PFSK-1 (cell line): ENCODE results near the gene CLDN22.

Source experiments
- FOXP2 ChIP-seq: optimal IDR thresholded peaks from 2 replicates; pipeline ENCODE3; 2011; ENCODE audit warnings: borderline replicate concordance, control low read depth, inconsistent platforms; ENCODE audit not compliant: insufficient read depth; ENCODE audit errors: extremely low read length, extremely low read depth
- POLR2AphosphoS5 ChIP-seq: IDR thresholded peaks from 2 replicates; pipeline ENCODE4 v1.6.1; 2012; ENCODE audit warnings: low read depth, mild to moderate bottlenecking, control low read depth, low read length, moderate library complexity
- REST ChIP-seq, 2 experiments: IDR thresholded peaks; 2 replicates each; pipeline versions ENCODE4 v1.6.1 to v1.8.0; 2011 to 2012; ENCODE audit warnings: low read depth in 2 of 2, low read length in 2 of 2, control low read depth in 1 of 2, inconsistent platforms in 1 of 2, mild to moderate bottlenecking in 1 of 2, moderate library complexity in 1 of 2; ENCODE audit not compliant: insufficient read depth in 1 of 2
- SIN3A ChIP-seq: IDR thresholded peaks from 2 replicates; pipeline ENCODE4 v1.6.1; 2012; ENCODE audit warnings: mild to moderate bottlenecking, low read length, moderate library complexity, borderline replicate concordance; ENCODE audit not compliant: insufficient read depth
- TAF1 ChIP-seq: IDR thresholded peaks from 2 replicates; pipeline ENCODE4 v1.6.1; 2012; ENCODE audit warnings: low read length, control low read depth, borderline replicate concordance; ENCODE audit not compliant: insufficient read depth

Gene CLDN22

DNA sequence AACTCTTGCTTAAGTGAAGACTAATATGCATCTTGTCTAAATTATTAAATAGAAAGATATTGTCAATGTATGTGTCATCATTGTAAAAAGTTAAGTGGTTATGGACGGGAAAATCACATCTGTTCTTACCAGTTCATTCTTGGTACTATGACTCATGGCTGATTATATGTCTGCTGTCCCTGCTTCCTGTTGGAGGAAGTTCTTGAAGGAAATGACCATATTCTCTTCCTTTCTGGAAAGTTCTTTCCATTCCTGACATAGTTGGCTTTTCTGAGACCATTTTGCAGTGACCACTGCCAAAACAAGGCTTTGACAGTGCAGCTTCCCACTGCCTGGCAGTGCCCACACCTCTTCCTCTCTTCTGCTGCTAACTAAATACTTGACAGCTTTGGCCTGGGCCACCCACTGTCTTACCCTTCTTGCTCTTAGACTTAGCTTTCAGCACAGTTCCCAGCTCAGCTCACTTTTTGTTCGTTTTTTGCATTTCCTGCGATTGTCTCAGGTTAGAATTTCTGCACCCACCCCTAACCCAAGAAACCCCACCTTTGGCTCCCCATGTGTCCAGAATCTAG, 15.4 kb upstream of the CLDN22 start:
- no peak for TF ChIP-seq TAF1
- TF ChIP-seq SIN3A, result 0 out of 2 replicates have a peak, but pooled peaks have one; percentile 29
- no peak for TF ChIP-seq FOXP2
- TF ChIP-seq REST (IDR thresholded peaks at IDR 0.05; ENCODE audit: insufficient read depth in 1 of 2, low read depth in 2 of 2, low read length in 2 of 2), result peak in 1 of 2 experiments; percentile 42; a peak in 1 of 4 replicates
- TF ChIP-seq POLR2AphosphoS5, result no peak

DNA sequence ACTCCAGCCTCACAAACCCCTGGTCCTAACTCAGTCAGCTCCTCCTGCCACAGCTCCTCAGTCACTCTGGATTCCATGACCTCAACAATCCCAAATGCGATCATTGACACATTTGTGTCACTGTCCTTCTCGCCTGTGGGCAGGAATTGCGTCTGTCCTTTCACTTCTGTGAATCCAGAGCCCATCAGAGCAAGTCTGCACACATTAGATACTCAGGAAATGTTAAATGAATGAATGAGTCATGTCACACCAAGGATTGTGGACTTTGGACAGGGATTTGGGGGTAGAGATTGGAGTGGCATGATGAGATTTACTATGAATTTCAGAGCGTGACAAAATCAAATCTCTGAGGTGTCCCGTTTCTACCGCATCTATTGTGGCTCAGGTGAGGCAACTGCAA, 13.9 kb upstream of the CLDN22 start:
- TF ChIP-seq POLR2AphosphoS5 (no peak), REST (IDR thresholded peaks at IDR 0.05; ENCODE audit: insufficient read depth in 1 of 2, low read depth in 2 of 2, low read length in 2 of 2) (peak in 1 of 2 experiments; percentile 77; a peak in 1 of 4 replicates)

DNA sequence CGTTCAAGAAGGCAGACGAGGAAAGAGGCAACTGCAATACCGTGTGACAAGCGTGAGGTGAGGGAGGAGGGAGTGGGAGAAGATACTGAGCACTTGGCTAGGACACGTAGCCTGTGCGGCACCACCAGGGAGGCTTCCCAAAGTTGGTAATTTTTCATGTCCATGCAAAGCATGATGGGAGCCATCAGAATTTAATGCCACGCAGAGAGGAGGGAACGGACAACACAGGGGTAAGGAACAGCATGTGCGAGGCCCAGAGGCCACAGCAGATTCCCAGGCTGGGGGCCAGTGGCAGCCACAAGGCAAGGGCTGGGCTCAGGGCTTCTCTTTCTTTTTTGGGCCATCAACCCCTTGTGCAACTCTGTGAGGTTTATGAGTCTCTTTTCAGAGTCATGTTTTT, 13.1 kb upstream of the CLDN22 start:
- no peak for TF ChIP-seq SIN3A
- no peak for TF ChIP-seq TAF1
- TF ChIP-seq FOXP2, result no peak
- no peak for TF ChIP-seq POLR2AphosphoS5
- no peak for TF ChIP-seq REST (IDR thresholded peaks at IDR 0.05; ENCODE audit: insufficient read depth in 1 of 2, low read depth in 2 of 2, low read length in 2 of 2)

DNA sequence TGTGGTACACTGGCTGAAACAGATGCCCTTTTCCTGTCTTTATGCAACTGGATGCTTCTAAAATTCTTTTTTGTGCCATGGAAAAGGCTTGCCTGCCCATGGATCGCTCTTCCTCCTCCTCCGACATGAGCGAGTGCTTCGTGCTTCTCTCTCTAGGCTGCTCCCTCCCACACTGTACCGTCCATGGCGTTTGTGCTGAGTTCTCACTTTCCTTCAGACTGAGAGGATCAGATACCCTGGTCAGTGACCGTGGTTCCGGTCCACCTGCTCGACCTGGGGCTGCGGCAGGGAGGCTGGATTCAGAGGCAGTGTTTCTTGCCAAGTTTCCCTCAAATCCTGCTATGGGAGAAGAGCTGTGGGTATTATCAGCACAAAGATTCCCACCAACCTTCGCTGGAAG, 12.4 kb upstream of the CLDN22 start:
- TF ChIP-seq SIN3A (no peak), FOXP2 (no peak), POLR2AphosphoS5 (no peak), TAF1 (no peak)

- TF ChIP-seq POLR2AphosphoS5 (no peak), FOXP2 (no peak), REST (IDR thresholded peaks at IDR 0.05; ENCODE audit: insufficient read depth in 1 of 2, low read depth in 2 of 2, low read length in 2 of 2) (no peak), SIN3A (no peak), TAF1 (no peak)
Measured at GRCh38 chr4:183330841-183331240, 10.8 kb upstream of the CLDN22 start.
